Activated CD8-positive, alpha-beta memory T cell treated with anti-CD3 and anti-CD28 coated beads, Interleukin-2, amount 50 U/mL, for 48 hours (primary cell): ENCODE measurements around the gene GRM8.

ENCODE experiments used
- DNase-seq: peaks from one replicate; pipeline ENCODE4 v3.0.0-alpha.2; 2020

The GRM8 gene

GRCh38 chr7:127252778-127253280 lies at the start of gene GRM8:
GRM8 (minus strand) TSS chr7:127252941.
- no peak for DNase-seq

GRCh38 chr7:127290801-127291361 lies 38.1 kb upstream of the GRM8 start:
- no peak for DNase-seq

GRCh38 chr7:127290116-127290655 lies 37.4 kb upstream of the GRM8 start:
- no peak for DNase-seq

GRCh38 chr7:127287133-127287532 lies 34.4 kb upstream of the GRM8 start:
- no peak for DNase-seq

- DNase-seq = no peak
Observed at GRCh38 chr7:127270093-127270492, 17.4 kb upstream of the GRM8 start.

GRCh38 chr7:127266047-127266446 lies 13.3 kb upstream of the GRM8 start:
- no peak for DNase-seq

- no peak for DNase-seq
Observed at GRCh38 chr7:127264219-127264618, 11.5 kb upstream of the GRM8 start.

GRCh38 chr7:127258111-127258510 lies 5.4 kb upstream of the GRM8 start:
- DNase-seq = no peak

- no peak for DNase-seq
Observed at GRCh38 chr7:127257086-127257485, 4.3 kb upstream of the GRM8 start.

GRCh38 chr7:127256041-127256725 lies 3.4 kb upstream of the GRM8 start:
- no peak for DNase-seq

GRCh38 chr7:127254163-127254684 lies 1.5 kb upstream of the GRM8 start:
- DNase-seq = no peak

- DNase-seq = peak; percentile 83
Observed at GRCh38 chr7:127253281-127254162, 781 bp upstream of the GRM8 start.

- DNase-seq = no peak
Observed at GRCh38 chr7:127252377-127252713, 396 bp downstream of the GRM8 start.

GRCh38 chr7:127251465-127252376 lies 1.0 kb downstream of the GRM8 start:
- DNase-seq = no peak

- DNase-seq = no peak
Observed at GRCh38 chr7:127251036-127251464, 1.7 kb downstream of the GRM8 start.

- no peak for DNase-seq
Observed at GRCh38 chr7:127250312-127251035, 2.3 kb downstream of the GRM8 start.

GRCh38 chr7:127245607-127246006 lies 7.1 kb downstream of the GRM8 start:
- no peak for DNase-seq

- DNase-seq = no peak
Observed at GRCh38 chr7:127245002-127245401, 7.7 kb downstream of the GRM8 start.

GRCh38 chr7:127239814-127240213 lies 12.9 kb downstream of the GRM8 start:
- DNase-seq = no peak

- no peak for DNase-seq
Observed at GRCh38 chr7:127233630-127234029, 19.1 kb downstream of the GRM8 start.

GRCh38 chr7:127231415-127231814 lies 21.3 kb downstream of the GRM8 start:
- no peak for DNase-seq
